Dedifferentiated amniotic fluid mesenchymal stem cell (primary cell): Measurements from ENCODE around the gene SGO1.

Source experiments
- DNase-seq: peaks from one replicate; pipeline ENCODE4 v3.0.0-alpha.2; 2016; ENCODE audit errors: extremely low spot score

SGO1 gene

DNA sequence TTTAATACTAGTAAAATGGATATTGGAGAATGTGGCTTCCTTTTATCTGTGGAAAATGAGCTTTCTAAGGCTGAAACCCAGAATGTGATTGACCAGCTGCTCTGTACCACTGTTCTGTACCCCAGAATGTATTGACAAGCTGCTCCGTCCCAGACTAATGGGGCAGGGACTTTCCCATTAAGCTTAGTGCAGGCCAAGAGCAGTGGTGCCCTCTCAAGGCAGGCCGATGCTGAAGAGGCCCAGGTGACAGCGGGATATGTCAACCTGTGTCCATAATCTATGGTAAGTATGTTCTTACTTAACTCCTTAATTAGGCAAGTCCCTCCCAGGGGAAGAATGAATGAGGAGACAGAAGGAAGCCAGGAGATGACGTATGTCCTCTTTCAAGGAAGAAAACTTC lies 31.1 kb downstream of the SGO1 start:
- DNase-seq, result no peak

- DNase-seq, result no peak
Measured at GRCh38 chr3:20154078-20154477, 31.9 kb downstream of the SGO1 start.

GRCh38 chr3:20148466-20148865 lies 37.5 kb downstream of the SGO1 start:
- DNase-seq, result no peak

- DNase-seq, result no peak
Measured at GRCh38 chr3:20147361-20147760, 38.6 kb downstream of the SGO1 start.

- DNase-seq, result no peak
Measured at GRCh38 chr3:20146301-20146700, 39.7 kb downstream of the SGO1 start.

GRCh38 chr3:20145874-20146273 lies 40.1 kb downstream of the SGO1 start:
- no peak for DNase-seq

- DNase-seq, result no peak
Measured at GRCh38 chr3:20143519-20143918, 42.5 kb downstream of the SGO1 start.

GRCh38 chr3:20142517-20142916 lies 43.5 kb downstream of the SGO1 start:
- DNase-seq, result no peak

- DNase-seq, result no peak
Measured at GRCh38 chr3:20141851-20142250, 44.2 kb downstream of the SGO1 start.

GRCh38 chr3:20141316-20141715 lies 44.7 kb downstream of the SGO1 start:
- DNase-seq, result no peak

- DNase-seq, result no peak
Measured at GRCh38 chr3:20140881-20141280, 45.1 kb downstream of the SGO1 start.

DNA sequence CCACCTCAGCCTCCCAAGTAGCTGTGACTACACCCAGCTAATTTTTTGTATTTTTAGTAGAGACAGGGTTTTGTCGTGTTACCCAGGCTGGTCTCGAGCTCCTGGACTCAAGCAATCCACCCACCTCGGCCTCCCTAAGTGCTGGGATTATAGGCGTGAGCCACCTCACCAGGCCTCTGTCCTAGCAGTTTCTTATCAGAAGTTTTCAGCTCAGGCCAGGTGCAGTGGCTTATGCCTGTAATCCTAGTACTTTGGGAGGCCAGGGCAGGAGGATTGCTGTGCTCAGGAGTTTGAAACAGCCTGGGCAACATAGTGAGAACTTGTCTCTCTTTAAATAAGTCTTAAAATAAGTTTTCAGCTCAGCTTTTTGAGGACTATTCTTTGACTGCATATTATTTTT lies 48.4 kb downstream of the SGO1 start:
- no peak for DNase-seq

- DNase-seq, result no peak
Measured at GRCh38 chr3:20136231-20136630, 49.8 kb downstream of the SGO1 start.

- DNase-seq, result no peak
Measured at GRCh38 chr3:20130106-20130505, 55.9 kb downstream of the SGO1 start.

DNA sequence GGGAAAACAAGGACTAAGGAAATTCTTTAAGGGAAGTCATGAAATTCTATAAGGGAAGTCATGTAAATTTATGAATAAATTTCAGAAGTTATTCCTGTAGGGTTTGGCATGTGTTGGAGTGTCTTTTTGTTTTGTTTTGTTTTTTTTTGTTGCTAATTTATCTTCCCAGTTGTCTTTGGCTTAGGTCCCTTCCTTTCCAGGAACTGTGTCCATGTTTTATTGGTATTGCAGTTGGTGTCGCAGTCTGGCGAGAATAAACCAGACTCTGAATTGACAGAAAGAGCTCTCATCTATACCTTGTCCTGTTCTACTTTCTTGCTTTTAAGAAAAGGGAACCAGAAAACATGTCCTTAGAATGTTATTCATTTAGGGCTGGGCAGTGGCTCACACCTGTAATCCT lies 57.6 kb downstream of the SGO1 start:
- DNase-seq, result no peak

DNA sequence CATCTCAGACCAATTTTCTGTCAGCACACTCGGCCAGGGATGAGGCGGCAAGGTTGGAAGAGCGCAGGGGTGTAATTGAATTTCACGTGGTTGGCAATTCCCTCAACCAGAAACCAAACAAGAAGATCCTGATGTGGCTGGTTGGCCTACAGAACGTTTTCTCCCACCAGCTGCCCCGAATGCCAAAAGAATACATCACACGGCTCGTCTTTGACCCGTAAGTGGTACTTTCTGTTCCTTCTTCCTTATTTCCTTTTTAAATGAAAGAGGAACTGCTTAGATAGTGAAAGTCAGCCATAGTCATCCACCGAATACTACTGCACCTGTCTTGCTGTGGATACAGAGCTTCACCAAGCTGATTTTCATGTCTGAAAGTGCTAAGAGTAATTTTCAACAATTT lies 60.1 kb downstream of the SGO1 start:
- DNase-seq, result no peak

DNA sequence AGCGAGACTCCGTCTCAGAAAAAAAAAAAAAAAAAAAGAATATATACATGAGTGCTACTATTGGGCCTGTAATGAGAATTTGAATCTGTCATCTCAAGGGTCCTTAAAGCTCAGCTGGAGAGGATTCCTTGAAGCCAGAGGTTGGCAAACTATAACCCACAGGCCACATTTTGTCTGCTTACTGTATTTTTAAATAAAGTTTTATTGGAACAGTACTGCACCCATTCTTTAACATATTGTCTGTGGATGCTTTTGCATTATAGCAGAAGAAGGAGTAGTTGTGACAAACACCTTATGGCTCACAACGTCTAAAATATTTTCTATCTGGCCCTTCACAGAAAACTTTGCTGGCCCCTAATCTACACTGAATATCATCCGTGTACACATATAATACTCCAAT lies 60.7 kb downstream of the SGO1 start:
- no peak for DNase-seq

DNA sequence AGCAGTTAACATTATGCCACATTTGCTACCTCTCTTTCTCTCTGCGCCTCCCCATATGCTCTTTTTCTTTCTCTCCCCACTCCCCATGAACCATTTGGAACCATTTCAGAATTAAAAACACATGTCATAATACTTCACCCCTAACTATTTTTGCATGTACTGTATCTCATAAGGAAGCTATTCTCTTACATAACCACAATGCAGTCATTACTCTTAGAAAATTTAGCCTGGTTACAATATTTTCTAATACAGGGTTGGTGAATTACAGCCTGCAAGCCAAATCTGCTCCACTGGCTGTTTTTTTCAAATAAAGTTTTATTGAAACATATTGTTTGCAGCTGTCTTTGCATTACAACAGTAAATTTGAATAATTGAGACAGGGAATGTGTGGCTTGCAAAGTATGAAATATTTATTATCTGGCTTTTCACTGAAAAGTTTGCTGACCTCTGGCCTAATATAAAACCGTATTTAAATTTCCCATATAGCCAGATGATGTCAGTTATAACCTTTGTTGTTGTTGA lies 62.8 kb downstream of the SGO1 start:
- DNase-seq, result no peak

DNA sequence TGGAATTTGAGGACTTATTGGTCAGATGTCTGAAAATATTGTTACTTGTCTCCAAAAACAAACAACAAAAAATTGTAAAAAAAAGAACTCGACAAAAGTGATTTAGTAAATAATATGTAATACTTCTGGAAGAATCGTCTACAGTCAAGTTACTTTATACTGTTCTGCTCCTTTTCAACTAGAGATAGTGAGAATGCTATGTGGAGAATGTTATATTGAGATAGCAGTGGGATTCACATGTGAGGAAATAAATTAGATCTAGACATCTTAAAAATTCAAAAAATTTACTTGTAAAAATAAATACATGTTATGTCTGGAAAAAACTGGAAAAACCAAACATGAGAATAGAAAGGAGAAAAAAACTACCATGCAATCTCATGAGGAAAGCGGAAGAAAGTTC lies 64.9 kb downstream of the SGO1 start:
- no peak for DNase-seq
